ENCODE measurements around the gene MMD2.
A peak's percentile ranks its signal among the peaks of the same experiment; 100 is the strongest.

The MMD2 gene

DNA sequence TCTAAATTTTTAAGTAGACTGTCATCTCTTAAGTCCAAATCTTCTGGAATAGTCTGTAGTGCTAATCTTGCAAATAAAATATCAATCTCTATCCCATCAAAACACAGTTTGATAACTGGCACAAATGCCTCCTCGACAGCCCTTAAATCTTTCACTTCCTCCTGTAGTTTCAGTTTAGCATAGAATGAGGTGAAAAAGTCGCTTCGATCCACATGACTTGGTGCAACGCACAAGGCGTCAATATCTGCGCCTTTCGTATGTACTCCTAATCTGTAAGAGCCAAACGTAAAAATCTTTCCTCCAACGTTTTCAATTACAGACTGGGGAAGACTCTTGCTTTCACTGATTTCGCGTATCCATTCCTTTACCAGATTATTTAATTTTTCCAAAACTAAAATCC is 97.8 kb downstream of the MMD2 start:
- no peak for TF ChIP-seq CTCF (IDR thresholded peaks at IDR 0.05; ENCODE audit: low read depth, low read length)

DNA sequence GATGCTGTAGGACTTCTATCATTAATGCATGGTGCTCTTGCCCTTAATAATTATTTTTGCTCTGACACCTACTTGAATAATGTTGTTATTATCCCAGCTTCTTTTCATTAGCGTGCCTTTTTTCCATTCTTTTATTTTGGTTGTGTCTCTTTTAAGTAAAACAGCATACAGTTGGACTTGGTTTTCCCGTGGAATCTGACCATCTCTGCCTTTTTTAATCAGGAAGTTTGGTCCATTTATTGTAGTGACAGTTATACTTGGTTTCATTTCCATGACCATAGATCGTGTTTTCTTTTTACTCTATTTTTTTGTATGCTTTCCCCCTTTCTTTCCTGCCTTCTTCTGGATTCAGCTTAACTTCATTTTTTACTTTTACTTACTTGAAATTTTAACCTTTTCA is 101.8 kb downstream of the MMD2 start:
- H3K4me3 ChIP-seq (replicated peaks in 1 of 2; ENCODE audit: low read depth in 2 of 2, low read length in 2 of 2), result no peak overlapping the region

More for the DNA sequence above, 97.8 kb downstream of the MMD2 start:
- DNase-seq (ENCODE audit: low read depth in 2 of 2), result no peak
- H3K4me3 ChIP-seq (replicated peaks in 1 of 2; ENCODE audit: low read depth in 2 of 2, low read length in 2 of 2), result peak overlapping the region; percentile 41 to 48

DNA sequence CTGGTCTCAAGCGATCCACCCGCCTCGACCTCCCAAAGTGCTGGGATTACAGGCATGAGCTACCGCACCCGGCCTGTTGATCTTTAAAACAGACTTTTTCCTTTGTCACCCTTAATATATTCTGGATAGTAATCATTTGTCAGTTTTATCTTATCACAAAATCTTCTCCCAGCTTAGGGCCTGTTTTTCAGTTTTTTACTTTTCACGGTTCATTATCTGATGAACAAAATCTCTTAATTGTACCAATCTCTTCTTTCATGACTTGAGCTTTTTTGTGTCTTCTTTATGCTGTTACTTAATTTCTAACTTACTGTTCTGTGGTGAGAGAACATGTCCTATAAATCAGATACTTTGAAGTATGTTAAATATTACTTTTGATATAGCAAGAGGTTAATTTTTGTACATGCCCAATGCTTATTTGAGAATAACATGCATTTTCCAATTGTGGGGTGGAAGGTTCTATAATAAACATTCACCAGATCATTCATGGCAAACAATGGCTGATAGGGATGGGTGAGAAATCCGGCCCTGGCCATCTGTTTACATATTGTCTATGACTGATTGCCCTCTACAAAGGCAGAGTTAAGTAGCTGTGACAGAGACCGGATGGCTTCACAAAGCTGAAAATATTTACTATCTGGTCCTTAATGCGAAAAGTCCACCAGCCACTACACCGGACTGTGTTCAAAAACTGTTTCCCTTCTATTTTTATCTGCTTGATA is 102.5 kb downstream of the MMD2 start:
- TF ChIP-seq CTCF (IDR thresholded peaks at IDR 0.05; ENCODE audit: low read depth, low read length), result no peak
- no peak for DNase-seq (ENCODE audit: low read depth in 2 of 2)
- no peak overlapping the region for H3K4me3 ChIP-seq (replicated peaks in 1 of 2; ENCODE audit: low read depth in 2 of 2, low read length in 2 of 2)

More for the DNA sequence above, 101.8 kb downstream of the MMD2 start:
- no peak for DNase-seq (ENCODE audit: low read depth in 2 of 2)
- TF ChIP-seq CTCF (IDR thresholded peaks at IDR 0.05; ENCODE audit: low read depth, low read length), result no peak
